ENCODE measurements around the gene ZC3H4.

Gene ZC3H4

DNA sequence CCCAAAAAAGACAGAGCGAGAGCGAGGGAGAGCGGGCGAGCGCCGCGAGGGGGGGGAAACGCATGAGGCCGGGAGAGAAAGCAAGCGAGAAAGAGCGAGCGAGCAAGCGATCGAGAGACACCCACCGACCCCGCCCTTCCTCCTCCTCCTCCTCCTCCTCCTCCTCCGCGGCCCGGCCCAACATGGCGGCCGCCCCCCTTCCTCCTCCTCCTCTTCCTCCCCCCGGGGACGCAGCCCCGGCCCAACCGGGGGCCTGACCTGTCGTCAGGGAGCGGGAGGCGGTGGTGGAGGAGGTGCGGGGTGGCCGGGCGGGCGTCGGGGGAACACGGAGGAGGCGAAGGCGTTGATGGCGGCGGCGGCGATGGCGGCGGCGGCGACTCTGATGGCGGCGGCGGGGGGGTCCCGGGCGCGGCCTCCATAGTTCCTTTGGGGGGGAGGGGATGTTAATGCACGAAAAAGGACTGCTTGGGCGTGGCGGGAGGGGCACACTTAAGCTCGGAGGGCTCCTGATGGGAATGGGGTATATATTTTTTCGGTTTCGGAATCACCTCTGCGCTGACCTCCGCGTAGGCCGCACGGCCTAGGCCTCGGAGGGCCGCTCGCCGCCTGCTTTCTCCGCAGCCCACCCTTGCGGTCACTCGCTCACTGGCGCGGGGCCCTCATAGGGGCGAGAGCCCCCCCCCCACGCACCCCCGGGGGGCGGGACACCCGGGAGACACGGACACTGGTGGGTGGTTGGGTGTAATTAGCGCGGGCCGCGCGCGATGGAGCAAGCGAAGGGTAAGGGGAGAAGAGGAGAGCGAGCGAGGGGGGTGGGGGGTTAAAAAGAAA lies 1.2 kb downstream of the ZC3H4 start:
- peak overlapping the region; percentile 100 for H3K27ac ChIP-seq
- no peak for TF ChIP-seq Cebpa-rat (IDR thresholded peaks at IDR 0.05)
- H3K27me3 ChIP-seq: no peaks in the 10 kb centered on the region
- H3K4me3 ChIP-seq: peak overlapping the region; percentile 76 to 96 (median 88)
- H3K9ac ChIP-seq: peak overlapping the region; percentile 96 to 100 (median 100)
- peaks cover 6 to 15% (median 10%) of the 10 kb centered on the region in 11 experiments; a peak in 14 of 22 replicates for H3K36me3 ChIP-seq
- peaks cover 36 to 47% (median 38%) of the 10 kb centered on the region in 10 experiments for H3K4me1 ChIP-seq
- peaks cover 0 to 7% (median 0%) of the 10 kb centered on the region in 11 experiments; a peak in 2 of 22 replicates for H4K20me1 ChIP-seq
- H3K9me3 ChIP-seq (replicated peaks in 1 of 11): no peaks in the 10 kb centered on the region
- peak overlapping the region; percentile 75 to 94 (median 91) for H3K4me2 ChIP-seq

- H3K27me3 ChIP-seq: no peaks in the 10 kb centered on the region
- H4K20me1 ChIP-seq: peaks cover 0 to 14% (median 5%) of the 10 kb centered on the region in 11 experiments; a peak in 10 of 22 replicates
- no peak for TF ChIP-seq Cebpa-rat (IDR thresholded peaks at IDR 0.05)
- peak overlapping the region; percentile 100 for H3K27ac ChIP-seq
- H3K9ac ChIP-seq: peak overlapping the region; percentile 96 to 100 (median 100)
- H3K4me2 ChIP-seq: peak overlapping the region; percentile 75 to 94 (median 90)
- peaks cover 6 to 16% (median 11%) of the 10 kb centered on the region in 11 experiments; a peak in 14 of 22 replicates for H3K36me3 ChIP-seq
- no peaks in the 10 kb centered on the region for H3K9me3 ChIP-seq (replicated peaks in 1 of 11)
- H3K4me3 ChIP-seq: peak overlapping the region; percentile 76 to 96 (median 88)
- H3K4me1 ChIP-seq: peaks cover 42 to 54% (median 45%) of the 10 kb centered on the region in 10 experiments
Observed at GRCh38 chr19:47111682-47112165, 1.9 kb downstream of the ZC3H4 start.

DNA sequence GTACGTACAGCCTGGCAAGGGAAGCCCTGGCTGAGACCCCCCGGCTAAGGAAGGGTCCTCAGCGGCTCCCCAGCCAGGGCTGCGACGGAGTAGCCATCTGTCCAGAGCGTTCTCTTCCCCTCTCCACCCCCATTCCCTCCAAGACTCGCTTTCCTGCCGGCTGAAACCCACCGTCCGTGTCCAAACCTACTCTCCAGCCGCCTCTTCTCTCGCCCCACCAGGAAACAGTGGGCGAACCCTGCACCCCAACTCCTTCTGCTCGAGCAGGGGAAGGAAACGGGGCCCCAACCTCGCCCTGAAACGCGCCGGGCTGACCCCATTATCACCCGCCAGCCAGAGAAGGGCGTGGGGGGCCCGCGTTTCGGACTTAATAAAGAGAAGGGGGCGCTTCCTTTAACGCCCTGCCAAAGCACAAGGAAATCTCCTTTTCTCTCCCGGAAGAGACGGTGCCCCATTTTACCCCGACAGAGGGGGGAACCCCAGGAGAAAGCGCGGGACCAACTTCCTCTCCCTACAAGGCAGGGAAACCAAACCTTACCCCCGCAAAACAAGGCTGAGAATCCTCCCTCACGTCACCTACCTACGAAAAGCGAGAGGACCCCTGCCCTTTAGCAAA lies 2.5 kb downstream of the ZC3H4 start:
- Histone ChIP-seq H3K4me3 (peak overlapping the region; percentile 76 to 96 (median 88)), H3K36me3 (peaks cover 8 to 22% (median 16%) of the 10 kb centered on the region in 11 experiments; a peak in 18 of 22 replicates), H3K27ac (peak overlapping the region; percentile 100), H3K9me3 (replicated peaks in 1 of 11) (no peaks in the 10 kb centered on the region), H3K4me1 (peaks cover 48 to 60% (median 51%) of the 10 kb centered on the region in 10 experiments), H3K27me3 (no peaks in the 10 kb centered on the region), H3K9ac (peak overlapping the region; percentile 96 to 100 (median 100)), H4K20me1 (peaks cover 0 to 20% (median 11%) of the 10 kb centered on the region in 11 experiments; a peak in 14 of 22 replicates), H3K4me2 (peak overlapping the region; percentile 75 to 94 (median 90))
- no peak for TF ChIP-seq Cebpa-rat (IDR thresholded peaks at IDR 0.05)

DNA sequence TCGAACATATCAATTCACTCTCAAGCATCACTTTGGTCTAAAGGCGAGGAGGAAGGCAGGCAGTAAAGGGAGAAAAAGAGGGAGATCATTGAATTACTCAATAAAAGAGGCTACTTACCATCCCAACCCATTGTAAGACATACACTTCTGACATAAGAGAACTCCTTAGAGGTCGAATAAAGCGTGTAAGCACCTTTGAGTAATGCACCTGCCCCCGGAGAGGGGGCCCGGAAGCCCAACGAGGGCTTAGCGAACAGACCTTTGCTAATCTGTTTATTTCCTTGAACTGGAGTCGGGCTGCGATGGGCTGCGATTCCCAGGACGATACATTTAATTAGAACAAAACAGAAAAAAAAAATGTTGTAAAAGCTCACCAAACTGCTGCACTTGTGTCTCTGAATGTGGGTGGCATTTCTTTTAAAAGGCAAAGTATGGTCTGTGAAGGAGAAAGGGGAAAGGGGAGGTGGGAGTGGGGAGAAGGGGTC lies 3.0 kb downstream of the ZC3H4 start:
- H3K4me2 ChIP-seq: peak overlapping the region; percentile 75 to 94 (median 90)
- peak overlapping the region; percentile 76 to 96 (median 88) for H3K4me3 ChIP-seq
- H3K27me3 ChIP-seq: no peaks in the 10 kb centered on the region
- TF ChIP-seq Cebpa-rat (IDR thresholded peaks at IDR 0.05): no peak
- H3K9me3 ChIP-seq (replicated peaks in 1 of 11): no peaks in the 10 kb centered on the region
- peaks cover 0 to 25% (median 16%) of the 10 kb centered on the region in 11 experiments; a peak in 14 of 22 replicates for H4K20me1 ChIP-seq
- peak overlapping the region; percentile 100 for H3K27ac ChIP-seq
- peak overlapping the region; percentile 96 to 100 (median 100) for H3K9ac ChIP-seq
- H3K36me3 ChIP-seq: peaks cover 8 to 27% (median 21%) of the 10 kb centered on the region in 11 experiments; a peak in 19 of 22 replicates
- peaks cover 54 to 61% (median 54%) of the 10 kb centered on the region in 10 experiments for H3K4me1 ChIP-seq

DNA sequence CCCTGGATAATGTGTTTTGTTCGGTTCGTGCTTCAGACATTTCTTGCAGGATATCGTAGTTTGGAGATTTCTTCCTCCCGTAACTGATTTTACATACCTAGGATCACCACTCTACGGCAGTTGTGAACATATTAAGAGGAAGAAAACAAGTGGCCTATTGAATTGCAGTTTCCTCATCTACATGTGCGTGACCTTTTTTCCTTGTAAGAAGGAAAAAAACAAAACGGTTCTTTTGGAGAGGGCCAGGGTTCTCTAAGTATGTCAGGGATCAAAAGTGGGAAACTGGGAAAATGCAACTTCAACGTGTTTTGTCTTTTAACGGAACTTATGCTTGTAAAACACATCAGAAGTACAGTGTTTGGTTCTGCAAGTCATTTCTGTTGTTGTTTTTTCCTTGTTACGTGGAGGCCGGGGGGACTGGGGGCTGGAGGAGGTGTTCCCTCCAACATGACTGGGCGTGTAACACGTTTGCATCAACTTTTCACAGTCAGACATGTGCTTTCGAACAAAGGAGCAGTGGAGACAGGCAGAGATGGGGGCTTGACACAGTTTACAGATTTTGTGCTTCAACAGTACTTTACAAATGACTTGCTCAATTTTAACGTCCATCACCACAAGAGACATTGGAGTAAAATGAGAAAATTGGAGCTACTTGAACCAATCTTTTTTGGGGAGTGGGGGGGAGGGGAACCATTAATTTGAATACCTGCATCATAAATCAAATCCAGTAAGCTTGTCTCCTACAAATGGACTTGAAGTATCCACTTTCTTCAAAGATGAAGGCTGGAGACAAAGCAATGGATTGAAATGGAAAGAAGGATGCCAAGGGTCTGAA lies 3.8 kb downstream of the ZC3H4 start:
- Histone ChIP-seq H3K4me3 (peak overlapping the region; percentile 76 to 96 (median 88)), H3K27ac (peak overlapping the region; percentile 100; a peak in 21 of 22 replicates), H4K20me1 (peaks cover 0 to 33% (median 23%) of the 10 kb centered on the region in 11 experiments; a peak in 16 of 22 replicates), H3K36me3 (peaks cover 13 to 35% (median 29%) of the 10 kb centered on the region in 11 experiments; a peak in 21 of 22 replicates), H3K9ac (peak overlapping the region; percentile 96 to 100 (median 100)), H3K4me2 (peak overlapping the region; percentile 75 to 94 (median 90)), H3K27me3 (no peaks in the 10 kb centered on the region), H3K9me3 (replicated peaks in 1 of 11) (no peaks in the 10 kb centered on the region), H3K4me1 (peaks cover 49 to 61% (median 58%) of the 10 kb centered on the region in 10 experiments)
- no peak for TF ChIP-seq Cebpa-rat (IDR thresholded peaks at IDR 0.05)

DNA sequence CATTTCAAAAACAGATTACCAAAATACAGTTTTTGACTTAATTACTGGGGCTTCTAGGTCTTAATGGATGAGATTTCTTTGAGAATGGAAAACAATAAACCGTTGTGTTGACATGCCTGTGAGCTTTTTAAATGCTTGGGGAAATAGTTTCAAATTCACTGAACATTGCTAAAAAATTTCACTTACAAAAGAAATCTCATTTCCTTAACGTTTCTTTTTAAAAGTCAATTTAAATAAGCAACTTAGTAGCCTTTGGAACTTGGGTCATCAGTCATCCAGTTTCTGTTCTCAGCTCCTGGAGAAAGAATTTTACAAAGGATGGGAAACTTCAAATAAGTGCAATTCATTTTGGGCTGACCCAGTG lies 4.4 kb downstream of the ZC3H4 start:
- TF ChIP-seq Cebpa-rat (IDR thresholded peaks at IDR 0.05): no peak
- Histone ChIP-seq H3K4me1 (peaks cover 43 to 59% (median 54%) of the 10 kb centered on the region in 10 experiments), H3K4me3 (peak overlapping the region; percentile 76 to 96 (median 88)), H3K36me3 (peaks cover 17 to 41% (median 35%) of the 10 kb centered on the region in 11 experiments; a peak in 21 of 22 replicates), H3K27me3 (no peaks in the 10 kb centered on the region), H3K4me2 (peak overlapping the region; percentile 75 to 94 (median 90)), H4K20me1 (peaks cover 0 to 39% (median 29%) of the 10 kb centered on the region in 11 experiments; a peak in 16 of 22 replicates), H3K27ac (peak overlapping the region; percentile 100; a peak in 21 of 22 replicates), H3K9me3 (replicated peaks in 1 of 11) (no peaks in the 10 kb centered on the region), H3K9ac (peak overlapping the region; percentile 96 to 100 (median 100); a peak in 21 of 22 replicates)

DNA sequence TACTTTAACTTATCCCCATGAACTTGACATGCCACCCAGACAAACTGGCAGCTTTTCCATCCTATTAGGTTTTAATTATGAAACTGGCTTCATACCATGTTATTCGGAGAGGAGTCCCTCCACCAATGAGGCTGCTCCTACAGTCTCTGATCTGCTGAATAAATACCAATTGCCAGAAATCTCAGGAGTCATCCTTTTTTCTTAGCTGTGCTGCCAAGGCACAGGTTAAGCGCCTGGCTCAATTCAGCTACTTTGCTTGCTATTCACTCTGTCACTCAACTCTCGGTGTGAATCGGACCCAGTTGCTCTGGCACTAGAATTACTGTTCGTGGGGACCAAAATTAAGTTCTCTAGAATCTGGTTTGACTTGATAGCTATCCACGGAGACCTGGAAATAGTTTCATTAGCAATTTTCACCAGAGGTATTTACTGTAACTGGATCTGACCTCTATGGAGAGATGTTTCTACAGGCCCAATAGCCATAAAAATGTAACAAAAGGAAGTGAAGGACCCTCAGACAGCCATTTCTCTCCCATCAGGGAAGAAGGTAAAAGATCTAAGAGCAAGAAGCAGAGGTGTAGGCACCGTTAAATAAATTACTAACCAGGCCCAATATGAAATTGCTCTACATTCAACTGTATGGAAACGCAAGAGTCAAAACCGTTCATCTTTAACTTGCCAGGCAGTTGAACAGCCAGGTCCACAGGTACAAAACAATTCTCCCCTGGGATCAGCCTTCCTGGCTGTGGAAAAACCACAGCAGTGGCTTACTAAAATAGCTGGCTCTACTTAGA lies 5.4 kb downstream of the ZC3H4 start:
- Histone ChIP-seq H3K27ac (peak overlapping the region; percentile 55 to 100 (median 100); a peak in 21 of 22 replicates), H3K36me3 (peaks cover 17 to 51% (median 36%) of the 10 kb centered on the region in 11 experiments; a peak in 21 of 22 replicates), H3K9ac (peak overlapping the region in 10 of 11 experiments; percentile 96 to 100 (median 100); a peak in 18 of 22 replicates)

More for the DNA sequence above, 5.4 kb downstream of the ZC3H4 start:
- Histone ChIP-seq H3K4me2 (peak overlapping the region; percentile 60 to 94 (median 90)), H3K4me3 (peak overlapping the region in 3 of 10 experiments; percentile 91 to 96 (median 94); a peak in 6 of 20 replicates), H3K9me3 (replicated peaks in 1 of 11) (no peaks in the 10 kb centered on the region), H3K27me3 (no peaks in the 10 kb centered on the region), H4K20me1 (peaks cover 0 to 50% (median 38%) of the 10 kb centered on the region in 11 experiments; a peak in 17 of 22 replicates), H3K4me1 (peaks cover 39 to 55% (median 50%) of the 10 kb centered on the region in 10 experiments)
- no peak for TF ChIP-seq Cebpa-rat (IDR thresholded peaks at IDR 0.05)

All from BLaER1 treated with 17β-estradiol and CSF1 and Interleukin-3, amounts not matched to agents 10 nM and 100 nM (cell line).